Muscle layer of duodenum (tissue), 2 donors: Measurements from ENCODE around the gene BLOC1S5.
A peak's percentile ranks its signal among the peaks of the same experiment; 100 is the strongest.

Experiments
- H3K27ac ChIP-seq: one replicate; pipeline ENCODE4 v1.7.0; 2013; ENCODE audit warnings: mild to moderate bottlenecking, low read length
- H3K27me3 ChIP-seq: one replicate; pipeline ENCODE4 v1.7.0; 2013; ENCODE audit warnings: low read depth, mild to moderate bottlenecking, control low read depth, low read length
- H3K36me3 ChIP-seq, 2 donors: one replicate each; pipeline ENCODE4 v1.7.0; 2013; ENCODE audit warnings: low read length in 2 of 2, control low read depth in 1 of 2, mild to moderate bottlenecking in 1 of 2; ENCODE audit not compliant: insufficient read depth in 2 of 2, control insufficient read depth in 1 of 2
- H3K4me1 ChIP-seq, 2 donors: one replicate each; pipeline ENCODE4 v1.7.0; 2013; ENCODE audit warnings: low read length in 2 of 2, mild to moderate bottlenecking in 2 of 2, control low read depth in 1 of 2, moderate library complexity in 1 of 2; ENCODE audit not compliant: insufficient read depth in 2 of 2, control insufficient read depth in 1 of 2
- H3K4me3 ChIP-seq, 2 donors: one replicate each; pipeline ENCODE4 v1.7.0; 2013; ENCODE audit warnings: low read length in 2 of 2, low read depth in 1 of 2, mild to moderate bottlenecking in 1 of 2
- H3K9me3 ChIP-seq, 2 donors: one replicate each; pipeline ENCODE4 v1.7.0; 2013; ENCODE audit warnings: low read length in 2 of 2, control low read depth in 1 of 2, mild to moderate bottlenecking in 1 of 2; ENCODE audit not compliant: control insufficient read depth in 1 of 2
- donor health status: healthy.

The BLOC1S5 gene

GRCh38 chr6:8077991-8078390 is 13.8 kb upstream of the BLOC1S5 start:
- Histone ChIP-seq H3K4me1 (no peaks in the 10 kb centered on the region), H3K36me3 (peaks cover 0 to 8% of the 10 kb centered on the region in 2 donors), H3K4me3 (no peak overlapping the region), H3K27me3 (no peaks in the 10 kb centered on the region), H3K27ac (no peak overlapping the region), H3K9me3 (no peaks in the 10 kb centered on the region)

GRCh38 chr6:8075704-8076103 is 11.5 kb upstream of the BLOC1S5 start:
- Histone ChIP-seq H3K36me3 (peaks cover 0 to 4% of the 10 kb centered on the region in 2 donors), H3K4me3 (no peak overlapping the region), H3K4me1 (no peaks in the 10 kb centered on the region), H3K27me3 (no peaks in the 10 kb centered on the region), H3K9me3 (no peaks in the 10 kb centered on the region), H3K27ac (no peak overlapping the region)

DNA sequence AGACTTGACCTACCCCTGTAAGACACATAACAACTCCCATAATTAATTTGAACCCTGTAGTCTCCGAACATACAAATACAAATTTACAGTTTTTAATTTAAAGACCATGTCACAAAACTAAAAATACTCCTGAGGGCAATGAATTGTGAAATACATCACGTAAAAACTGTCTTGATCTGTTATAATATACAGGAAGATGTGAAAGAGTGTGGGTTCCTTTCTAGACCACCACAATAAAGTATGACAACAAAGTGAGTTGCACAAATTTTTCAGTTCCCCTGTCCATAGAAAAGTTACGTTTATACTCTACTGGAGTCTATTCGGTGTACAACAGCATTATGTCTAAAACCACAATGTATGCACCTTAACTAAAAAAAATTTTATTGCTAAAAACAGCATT is 11.0 kb upstream of the BLOC1S5 start:
- no peaks in the 10 kb centered on the region for H3K36me3 ChIP-seq
- no peaks in the 10 kb centered on the region for H3K4me1 ChIP-seq
- no peak overlapping the region for H3K27ac ChIP-seq
- no peaks in the 10 kb centered on the region for H3K27me3 ChIP-seq
- H3K4me3 ChIP-seq, result no peak overlapping the region
- no peaks in the 10 kb centered on the region for H3K9me3 ChIP-seq

DNA sequence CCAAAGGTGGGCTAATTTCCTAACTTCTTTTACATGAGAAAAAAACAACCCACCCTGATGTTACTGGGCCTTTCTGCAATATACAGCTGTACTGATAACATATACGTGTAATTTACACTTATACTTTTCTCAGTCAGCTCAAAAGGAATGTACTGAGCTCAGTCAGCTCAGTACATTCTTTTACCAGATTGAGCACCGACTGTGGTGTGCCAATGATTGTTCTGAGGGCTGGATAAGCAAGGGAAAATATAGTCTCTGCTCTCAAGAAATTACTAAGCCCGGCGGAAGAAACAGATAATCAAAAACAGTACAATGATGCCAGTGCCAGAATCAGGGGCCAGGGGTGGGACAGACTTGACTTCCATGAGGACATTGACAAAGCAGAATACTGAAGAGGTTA is 10.0 kb upstream of the BLOC1S5 start:
- Histone ChIP-seq H3K36me3 (no peaks in the 10 kb centered on the region), H3K27me3 (no peaks in the 10 kb centered on the region), H3K9me3 (no peaks in the 10 kb centered on the region), H3K27ac (no peak overlapping the region), H3K4me3 (no peak overlapping the region), H3K4me1 (no peaks in the 10 kb centered on the region)

GRCh38 chr6:8073758-8074157 is 9.6 kb upstream of the BLOC1S5 start:
- Histone ChIP-seq H3K4me1 (no peaks in the 10 kb centered on the region), H3K36me3 (no peaks in the 10 kb centered on the region), H3K27ac (no peak overlapping the region), H3K9me3 (no peaks in the 10 kb centered on the region), H3K4me3 (no peak overlapping the region), H3K27me3 (no peaks in the 10 kb centered on the region)

- H3K4me1 ChIP-seq, result no peaks in the 10 kb centered on the region
- H3K36me3 ChIP-seq, result no peaks in the 10 kb centered on the region
- no peak overlapping the region for H3K4me3 ChIP-seq
- H3K27ac ChIP-seq, result no peak overlapping the region
- no peaks in the 10 kb centered on the region for H3K27me3 ChIP-seq
- no peaks in the 10 kb centered on the region for H3K9me3 ChIP-seq
These were observed 6.5 kb upstream of the BLOC1S5 start for GRCh38 chr6:8070718-8071117.

- peaks cover 3 to 5% of the 10 kb centered on the region in 2 donors for H3K4me1 ChIP-seq
- no peak overlapping the region for H3K27ac ChIP-seq
- no peaks in the 10 kb centered on the region for H3K27me3 ChIP-seq
- H3K4me3 ChIP-seq, result no peak overlapping the region
- no peaks in the 10 kb centered on the region for H3K9me3 ChIP-seq
- no peaks in the 10 kb centered on the region for H3K36me3 ChIP-seq
These were observed 5.6 kb upstream of the BLOC1S5 start for GRCh38 chr6:8069631-8070284.

- H3K27me3 ChIP-seq, result no peaks in the 10 kb centered on the region
- H3K27ac ChIP-seq, result no peak overlapping the region
- no peaks in the 10 kb centered on the region for H3K36me3 ChIP-seq
- H3K4me3 ChIP-seq, result no peak overlapping the region
- no peaks in the 10 kb centered on the region for H3K9me3 ChIP-seq
- H3K4me1 ChIP-seq, result peaks cover 4 to 5% of the 10 kb centered on the region in 2 donors
These were observed 5.0 kb upstream of the BLOC1S5 start for GRCh38 chr6:8069151-8069550.

DNA sequence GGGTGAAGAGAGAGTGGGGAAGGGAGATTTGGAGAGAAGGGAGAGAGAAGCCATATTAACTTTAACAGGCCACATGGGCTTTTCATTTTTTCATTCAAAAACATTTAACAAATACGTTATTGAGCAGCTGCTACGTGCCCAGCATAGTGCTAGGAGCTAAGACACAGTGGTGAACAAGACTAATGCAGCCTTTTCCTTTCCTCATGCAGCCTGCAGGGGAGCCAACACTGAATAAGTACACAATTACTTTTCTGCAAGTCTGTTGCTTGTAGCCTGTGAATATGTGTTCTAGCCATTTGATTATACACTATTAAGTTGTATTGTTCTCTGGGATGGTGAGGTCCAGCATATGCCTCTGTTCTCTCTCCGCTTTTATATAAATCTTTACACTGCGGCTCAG is 1.9 kb upstream of the BLOC1S5 start:
- Histone ChIP-seq H3K27ac (no peak overlapping the region), H3K9me3 (no peaks in the 10 kb centered on the region), H3K27me3 (no peaks in the 10 kb centered on the region), H3K4me1 (peaks cover 4 to 11% of the 10 kb centered on the region in 2 donors), H3K4me3 (no peak overlapping the region), H3K36me3 (peaks cover 6 to 10% of the 10 kb centered on the region in 2 donors)

DNA sequence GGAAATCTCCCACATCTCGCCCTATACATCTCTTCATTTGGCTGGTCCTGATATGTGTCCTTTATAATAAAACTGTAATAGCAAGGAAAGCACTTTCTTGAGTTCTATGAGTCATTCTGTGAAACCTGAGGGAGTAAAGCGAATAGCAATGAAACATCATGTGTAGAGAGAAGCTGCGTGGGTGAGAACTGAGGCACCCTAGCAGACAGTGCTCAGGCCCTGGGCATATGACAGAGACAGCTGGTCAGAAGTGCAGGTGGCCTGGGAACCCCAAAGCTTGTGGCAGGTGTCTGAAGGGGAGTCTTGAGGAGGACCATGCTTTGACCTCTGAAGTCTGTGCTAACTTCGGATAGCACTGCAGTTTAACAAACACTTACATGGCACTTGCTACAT is 1.3 kb upstream of the BLOC1S5 start:
- peaks cover 4 to 11% of the 10 kb centered on the region in 2 donors for H3K4me1 ChIP-seq
- H3K4me3 ChIP-seq, result peak overlapping the region in 1 of 2 donors; percentile 96
- H3K9me3 ChIP-seq, result no peaks in the 10 kb centered on the region
- peaks cover 6 to 12% of the 10 kb centered on the region in 2 donors for H3K36me3 ChIP-seq
- no peak overlapping the region for H3K27ac ChIP-seq
- no peaks in the 10 kb centered on the region for H3K27me3 ChIP-seq

GRCh38 chr6:8064638-8065518 is 689 bp upstream of the BLOC1S5 start:
- H3K36me3 ChIP-seq, result peaks cover 6 to 18% of the 10 kb centered on the region in 2 donors
- H3K27ac ChIP-seq, result peak overlapping the region; percentile 91
- peak overlapping the region; percentile 80 to 96 for H3K4me3 ChIP-seq
- H3K9me3 ChIP-seq, result no peaks in the 10 kb centered on the region
- H3K27me3 ChIP-seq, result no peaks in the 10 kb centered on the region
- H3K4me1 ChIP-seq, result peaks cover 4 to 11% of the 10 kb centered on the region in 2 donors
